Mesodermal cell (in vitro differentiated cells): ENCODE measurements around the gene APLF.
"Not testable (repeated sequence)": the region's sequence is repeated elsewhere in the genome, so short reads cannot be mapped to it uniquely, and the experiment has no call there.

Experiments
- H3K27ac ChIP-seq: 2 replicates; pipeline ENCODE4 v1.7.0; 2013; ENCODE audit warnings: mild to moderate bottlenecking, low read depth, low read length, moderate library complexity; ENCODE audit not compliant: severe bottlenecking
- H3K36me3 ChIP-seq: 2 replicates; pipeline ENCODE4 v1.7.1; 2013; ENCODE audit warnings: mild to moderate bottlenecking, low read length, moderate library complexity; ENCODE audit not compliant: control insufficient read depth, insufficient read depth
- H3K4me1 ChIP-seq: one replicate; pipeline ENCODE4 v1.7.1; 2013; ENCODE audit warnings: mild to moderate bottlenecking, low read length; ENCODE audit not compliant: insufficient read depth, control insufficient read depth, poor library complexity, severe bottlenecking
- H3K4me3 ChIP-seq: 2 replicates; pipeline ENCODE4 v1.7.0; 2013; ENCODE audit warnings: low read length, control low read depth, mild to moderate bottlenecking; ENCODE audit not compliant: insufficient read depth, poor library complexity, severe bottlenecking; ENCODE audit errors: extremely low read depth
- H3K9me3 ChIP-seq: 2 replicates; pipeline ENCODE4 v1.7.1; 2013; ENCODE audit warnings: mild to moderate bottlenecking, low read length, moderate library complexity; ENCODE audit not compliant: control insufficient read depth
- WGBS, 2 experiments: methylation state at CpG; one replicate each; pipeline ENCODE4 v1.1.5; 2013; ENCODE audit warnings: missing lambda C conversion rate in 2 of 2; ENCODE audit not compliant: insufficient coverage in 2 of 2; 5-methylcytosine and 5-hydroxymethylcytosine counted together

Gene APLF

GRCh38 chr2:68579689-68580088 is 112.3 kb downstream of the APLF start:
- Histone ChIP-seq H3K4me1 (no peaks in the 10 kb centered on the region), H3K27ac (no peak overlapping the region), H3K4me3 (no peak overlapping the region), H3K36me3 (peaks cover 8% of the 10 kb centered on the region), H3K9me3 (no peaks in the 10 kb centered on the region)
- no CpG with 5 or more reads among the region's 3 CpGs for WGBS, 2 experiments

GRCh38 chr2:68588589-68588988 is 121.2 kb downstream of the APLF start:
- H3K36me3 ChIP-seq, result no peaks in the 10 kb centered on the region
- no peak overlapping the region for H3K4me3 ChIP-seq
- H3K4me1 ChIP-seq, result no peaks in the 10 kb centered on the region
- 100% methylated on average over 1 of the region's 2 CpGs for WGBS, 2 experiments
- H3K27ac ChIP-seq, result no peak overlapping the region
- H3K9me3 ChIP-seq, result no peaks in the 10 kb centered on the region

GRCh38 chr2:68589963-68590362 is 122.6 kb downstream of the APLF start:
- H3K4me3 ChIP-seq, result no peak overlapping the region
- no peaks in the 10 kb centered on the region for H3K36me3 ChIP-seq
- H3K9me3 ChIP-seq, result no peaks in the 10 kb centered on the region
- 100% methylated on average over 1 of the region's 1 CpG for WGBS, 2 experiments
- H3K4me1 ChIP-seq, result no peaks in the 10 kb centered on the region
- H3K27ac ChIP-seq, result no peak overlapping the region

GRCh38 chr2:68590702-68591101 is 123.3 kb downstream of the APLF start:
- H3K4me1 ChIP-seq, result no peaks in the 10 kb centered on the region
- no peaks in the 10 kb centered on the region for H3K9me3 ChIP-seq
- no CpG with 5 or more reads among the region's 1 CpG for WGBS, 2 experiments
- H3K27ac ChIP-seq, result no peak overlapping the region
- no peaks in the 10 kb centered on the region for H3K36me3 ChIP-seq
- no peak overlapping the region for H3K4me3 ChIP-seq

GRCh38 chr2:68591225-68591624 is 123.8 kb downstream of the APLF start:
- no peaks in the 10 kb centered on the region for H3K36me3 ChIP-seq
- 100% methylated on average over 2 of the region's 4 CpGs for WGBS, 2 experiments

DNA sequence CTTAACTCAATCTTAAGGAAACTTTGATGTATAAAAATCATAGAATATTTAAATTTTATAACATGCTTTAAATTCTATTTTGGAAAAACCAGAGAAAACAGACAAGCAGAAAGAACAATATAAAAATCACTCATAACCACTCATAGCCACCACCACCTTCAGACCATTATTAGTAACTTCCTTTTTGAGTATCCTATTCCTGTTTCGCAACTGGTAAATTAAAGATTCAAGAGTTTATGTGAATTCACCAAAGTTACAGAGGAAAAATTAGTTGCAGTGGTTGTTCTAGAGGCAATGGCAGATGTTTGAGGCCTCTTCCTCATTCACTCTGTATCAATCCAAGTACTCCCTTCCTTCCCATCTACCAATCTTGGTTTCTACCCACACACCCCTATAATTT is 126.7 kb downstream of the APLF start:
- Histone ChIP-seq H3K27ac (no peak overlapping the region), H3K36me3 (no peaks in the 10 kb centered on the region), H3K9me3 (no peaks in the 10 kb centered on the region), H3K4me3 (no peak overlapping the region), H3K4me1 (no peaks in the 10 kb centered on the region)
- WGBS, 2 experiments, result no CpG with 5 or more reads among the region's 1 CpG

More at GRCh38 chr2:68591225-68591624, 123.8 kb downstream of the APLF start:
- H3K4me3 ChIP-seq, result no peak overlapping the region
- no peaks in the 10 kb centered on the region for H3K9me3 ChIP-seq
- H3K4me1 ChIP-seq, result no peaks in the 10 kb centered on the region
- H3K27ac ChIP-seq, result no peak overlapping the region

- no peaks in the 10 kb centered on the region for H3K36me3 ChIP-seq
- no peaks in the 10 kb centered on the region for H3K4me1 ChIP-seq
- no peak overlapping the region for H3K27ac ChIP-seq
- WGBS, 2 experiments, result no CpG with 5 or more reads among the region's 5 CpGs
- H3K4me3 ChIP-seq, result no peak overlapping the region
- no peaks in the 10 kb centered on the region for H3K9me3 ChIP-seq
Observed at GRCh38 chr2:68594674-68595492, 127.5 kb downstream of the APLF start.

DNA sequence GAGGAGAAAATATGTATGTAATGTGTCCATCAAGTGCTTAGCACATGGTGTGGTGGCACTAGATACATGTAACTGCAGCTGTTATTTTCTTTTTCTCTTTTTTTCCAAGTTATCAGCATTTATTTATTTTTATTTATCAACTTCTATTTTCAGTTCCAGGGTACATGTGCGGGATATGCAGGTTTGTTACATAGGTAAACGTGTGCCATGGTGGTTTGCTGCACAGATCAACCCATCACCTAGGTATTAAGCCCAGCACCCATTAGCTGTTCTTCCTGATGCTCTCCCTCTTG is 128.1 kb downstream of the APLF start:
- H3K4me1 ChIP-seq, H3K4me3 ChIP-seq, H3K27ac ChIP-seq, H3K9me3 ChIP-seq, H3K36me3 ChIP-seq: not testable (repeated sequence)
- WGBS, 2 experiments, result no CpG with 5 or more reads among the region's 2 CpGs

- 100% methylated on average over 1 of the region's 3 CpGs for WGBS, 2 experiments
- H3K36me3 ChIP-seq, H3K4me1 ChIP-seq, H3K9me3 ChIP-seq, H3K4me3 ChIP-seq, H3K27ac ChIP-seq: not testable (repeated sequence)
Observed at GRCh38 chr2:68600495-68600894, 133.1 kb downstream of the APLF start.

GRCh38 chr2:68603059-68603458 is 135.7 kb downstream of the APLF start:
- no peaks in the 10 kb centered on the region for H3K4me1 ChIP-seq
- H3K27ac ChIP-seq, result no peak overlapping the region
- H3K36me3 ChIP-seq, result no peaks in the 10 kb centered on the region
- peaks cover 5% of the 10 kb centered on the region for H3K9me3 ChIP-seq
- WGBS, 2 experiments, result no CpG with 5 or more reads among the region's 1 CpG
- H3K4me3 ChIP-seq, result no peak overlapping the region

DNA sequence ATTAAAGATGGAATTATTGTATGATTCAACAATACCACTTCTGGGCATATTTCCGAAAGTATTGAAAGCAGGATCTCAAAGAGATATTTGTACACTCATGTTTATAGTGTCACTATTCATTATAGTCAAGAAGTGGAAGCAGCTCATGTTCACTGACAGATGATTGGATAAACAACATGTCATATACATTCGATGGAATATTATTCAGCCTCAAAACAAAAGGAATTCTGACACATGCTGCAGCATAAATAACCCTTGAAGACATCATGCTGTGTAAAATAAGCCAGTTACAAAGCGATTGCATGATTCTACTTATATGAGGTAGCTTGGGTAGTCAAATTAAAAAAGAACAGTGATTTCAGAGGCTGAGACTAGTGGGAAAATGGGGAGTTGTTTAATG is 136.7 kb downstream of the APLF start:
- Histone ChIP-seq H3K4me1 (no peaks in the 10 kb centered on the region), H3K36me3 (no peaks in the 10 kb centered on the region), H3K27ac (no peak overlapping the region), H3K9me3 (peaks cover 5% of the 10 kb centered on the region), H3K4me3 (no peak overlapping the region)
- WGBS, 2 experiments, result 60 to 90% methylated on average over 1 of the region's 3 CpGs
